Lower lobe of right lung (tissue), 2 donors: ENCODE results near the gene HES3. TPM values are rescaled to one million over a fixed set of nuclear protein-coding genes. Genes with fewer than 3 reads are reported as not detected.

Experiments used
- ATAC-seq, 2 donors: fragments of 200-7000 bp; cut with Tn5 transposase; one replicate each; pipeline ENCODE4 v1.9.1; 2020 to 2022; ENCODE audit warnings: mild to moderate bottlenecking in 2 of 2, moderate library complexity in 2 of 2
- DNase-seq: peaks from one replicate; pipeline ENCODE4 v3.0.0-alpha.2; 2020
- H3K27ac ChIP-seq: fragments of 200-600 bp; one replicate; pipeline ENCODE4 v1.8.0; 2022
- H3K27me3 ChIP-seq: fragments of 200-600 bp; one replicate; pipeline ENCODE4 v1.8.0; 2022; ENCODE audit warnings: low read depth
- H3K36me3 ChIP-seq: fragments of 200-600 bp; one replicate; pipeline ENCODE4 v1.8.0; 2022; ENCODE audit warnings: mild to moderate bottlenecking
- H3K4me1 ChIP-seq: fragments of 200-600 bp; one replicate; pipeline ENCODE4 v1.8.0; 2022
- H3K4me3 ChIP-seq: fragments of 200-600 bp; one replicate; pipeline ENCODE4 v1.8.0; 2022; ENCODE audit warnings: mild to moderate bottlenecking
- H3K9me3 ChIP-seq: fragments of 200-600 bp; one replicate; pipeline ENCODE4 v1.8.0; 2022
- intact Hi-C: fragments of 100-400 bp; cut with DNase I; formaldehyde crosslinking; loops from one replicate; pipeline ENCODE4 v1.11.0; 2022
- total RNA-seq: library from RNA; stranded (reverse); fragmentation: NEBNext Ultra II Directional; extraction: Animal tissue kit (Norgen Biotek cat#: 25700); gene quantifications from one replicate; pipeline ENCODE4 v1.2.1, GENCODE V29; 2021
- TF ChIP-seq, protein P1 (sequence below): fragments of 200-600 bp; IDR thresholded peaks from one replicate; pipeline ENCODE4 v1.8.0; 2022; ENCODE audit warnings: antibody characterized with exemption, mild to moderate bottlenecking
- donor health status: DM: no; HTN: yes; CAD: no; lungs with severe emphysema.

HES3 gene
- total RNA-seq, 1 donor from 2014 or later, result not detected

DNA sequence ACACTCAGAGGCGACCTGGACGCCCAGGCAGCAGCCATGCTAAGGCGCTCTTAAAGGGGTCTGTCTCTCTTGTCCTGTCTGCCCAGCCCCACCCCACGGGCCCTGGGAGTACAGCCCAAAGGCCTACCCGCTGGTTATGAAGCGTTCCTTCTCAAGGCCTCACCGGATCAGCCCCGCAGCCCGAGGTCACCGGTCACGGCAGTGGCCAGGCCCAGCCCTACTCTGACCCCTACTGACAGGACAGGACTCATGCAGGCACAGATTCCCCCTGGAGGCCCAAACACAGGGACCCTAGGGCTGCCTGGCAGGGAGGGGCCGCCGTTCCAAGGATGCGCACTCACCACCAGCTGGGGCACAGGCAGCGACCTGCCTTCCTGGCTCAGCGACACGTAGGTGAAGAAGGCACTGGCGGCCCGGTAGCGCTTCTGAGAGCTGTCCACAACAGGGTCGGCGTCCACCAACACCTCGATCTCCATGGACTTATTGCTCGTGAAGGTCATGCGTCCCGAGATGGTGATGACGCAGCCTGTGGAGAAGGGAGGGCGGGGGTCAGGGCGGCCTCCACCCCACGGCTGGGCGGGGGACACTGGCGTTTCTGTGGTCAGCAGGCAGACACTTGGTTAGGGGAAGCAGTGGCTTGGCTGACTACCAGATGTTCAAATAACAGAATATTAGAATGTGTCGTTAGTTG is 36.9 kb downstream of the HES3 start:
- intact Hi-C loops, result no loop called here
- Histone ChIP-seq H3K36me3 (no peaks in the 10 kb centered on the region), H3K4me1 (peaks cover 6% of the 10 kb centered on the region), H3K4me3 (peak overlapping the region; percentile 37), H3K27me3 (no peaks in the 10 kb centered on the region), H3K27ac (peak overlapping the region; percentile 67), H3K9me3 (no peaks in the 10 kb centered on the region)
- TF ChIP-seq, protein P1, sequence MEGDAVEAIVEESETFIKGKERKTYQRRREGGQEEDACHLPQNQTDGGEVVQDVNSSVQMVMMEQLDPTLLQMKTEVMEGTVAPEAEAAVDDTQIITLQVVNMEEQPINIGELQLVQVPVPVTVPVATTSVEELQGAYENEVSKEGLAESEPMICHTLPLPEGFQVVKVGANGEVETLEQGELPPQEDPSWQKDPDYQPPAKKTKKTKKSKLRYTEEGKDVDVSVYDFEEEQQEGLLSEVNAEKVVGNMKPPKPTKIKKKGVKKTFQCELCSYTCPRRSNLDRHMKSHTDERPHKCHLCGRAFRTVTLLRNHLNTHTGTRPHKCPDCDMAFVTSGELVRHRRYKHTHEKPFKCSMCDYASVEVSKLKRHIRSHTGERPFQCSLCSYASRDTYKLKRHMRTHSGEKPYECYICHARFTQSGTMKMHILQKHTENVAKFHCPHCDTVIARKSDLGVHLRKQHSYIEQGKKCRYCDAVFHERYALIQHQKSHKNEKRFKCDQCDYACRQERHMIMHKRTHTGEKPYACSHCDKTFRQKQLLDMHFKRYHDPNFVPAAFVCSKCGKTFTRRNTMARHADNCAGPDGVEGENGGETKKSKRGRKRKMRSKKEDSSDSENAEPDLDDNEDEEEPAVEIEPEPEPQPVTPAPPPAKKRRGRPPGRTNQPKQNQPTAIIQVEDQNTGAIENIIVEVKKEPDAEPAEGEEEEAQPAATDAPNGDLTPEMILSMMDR, result peak; percentile 38
- peak; percentile 54 to 80 for ATAC-seq
- peak; percentile 84 for DNase-seq

DNA sequence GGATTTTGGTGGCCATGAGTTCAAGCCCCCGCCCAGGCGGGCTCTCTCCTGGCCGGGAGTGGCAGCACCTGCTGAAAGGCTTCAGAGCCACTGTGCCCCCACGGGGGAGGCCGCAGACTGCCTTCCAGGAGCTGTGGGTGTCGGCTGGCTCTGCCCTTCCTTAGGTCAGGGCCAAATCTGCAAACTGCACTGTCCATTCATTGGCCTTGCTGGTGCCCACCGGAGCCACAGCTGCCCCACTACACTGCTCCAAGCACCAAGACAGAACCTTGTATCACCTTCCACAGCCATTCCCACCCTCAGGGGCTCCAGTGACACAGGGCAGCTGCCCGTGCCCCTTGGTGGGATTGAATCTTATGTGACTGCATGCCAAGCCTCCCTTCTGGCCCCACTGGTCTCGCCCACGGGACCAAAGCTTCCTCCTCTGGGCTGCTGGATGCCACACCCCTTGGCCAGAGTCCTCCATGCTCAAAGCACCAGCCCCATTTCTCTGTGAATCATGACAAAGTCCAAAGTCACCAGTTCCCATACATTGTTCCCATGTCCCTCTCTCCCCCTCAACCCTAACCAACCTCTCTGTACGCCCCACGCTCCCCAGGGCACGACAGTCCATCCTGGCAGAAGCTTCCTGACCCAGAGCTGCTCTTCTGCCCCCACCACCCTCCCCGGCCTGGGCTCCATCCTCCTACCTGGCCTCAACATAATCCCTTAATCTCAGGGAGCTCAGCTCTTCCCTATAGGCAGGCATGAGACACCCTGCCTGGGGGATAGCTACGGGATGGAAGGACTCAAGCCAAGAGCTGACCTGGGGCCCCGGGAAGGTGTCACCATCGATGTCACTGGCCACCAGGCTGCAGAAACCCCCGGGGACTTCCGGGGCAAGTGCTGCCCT is 37.8 kb downstream of the HES3 start:
- Histone ChIP-seq H3K27ac (peak overlapping the region; percentile 67), H3K4me1 (no peaks in the 10 kb centered on the region), H3K36me3 (no peaks in the 10 kb centered on the region), H3K27me3 (no peaks in the 10 kb centered on the region), H3K4me3 (no peak overlapping the region), H3K9me3 (no peaks in the 10 kb centered on the region)
- ATAC-seq, result peak; percentile 46 to 63
- TF ChIP-seq, protein P1, result no peak
- intact Hi-C loops, result no loop called here
- DNase-seq, result peak; percentile 69

DNA sequence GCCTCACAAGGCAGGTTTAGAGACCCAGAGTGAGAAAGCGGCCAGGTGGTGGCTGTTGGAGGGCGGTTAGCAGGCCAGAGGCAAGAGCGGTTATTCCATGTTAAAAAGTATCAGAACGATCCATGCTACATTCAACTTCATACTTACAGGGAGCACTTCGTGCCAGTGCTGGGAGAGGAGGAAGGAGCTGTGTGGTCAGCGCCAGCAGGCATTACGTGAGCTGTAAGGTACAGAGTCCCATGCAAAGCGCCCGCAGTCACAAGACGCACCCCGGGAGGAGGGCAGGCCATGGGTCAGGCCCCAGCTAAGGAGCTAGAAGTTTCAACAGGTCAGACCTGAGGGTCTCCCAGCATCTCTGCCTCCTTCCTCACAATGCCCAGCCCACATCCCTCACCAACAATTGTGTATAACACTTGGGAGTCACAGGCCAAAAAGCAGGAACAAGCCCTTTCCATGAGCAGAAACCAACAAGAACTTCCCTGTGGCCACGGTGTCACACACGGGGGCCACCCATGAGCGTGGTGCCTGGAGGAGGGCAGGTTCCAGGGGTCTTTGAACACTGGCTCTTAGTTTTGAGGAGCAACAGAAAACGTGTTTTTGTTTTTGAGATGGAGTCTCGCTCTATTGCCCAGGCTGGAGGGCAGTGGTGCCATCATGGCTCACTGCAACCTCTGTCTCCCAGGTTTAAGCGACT is 38.7 kb downstream of the HES3 start:
- H3K27me3 ChIP-seq, result no peaks in the 10 kb centered on the region
- H3K9me3 ChIP-seq, result no peaks in the 10 kb centered on the region
- TF ChIP-seq, protein P1, result no peak
- intact Hi-C loops, result no loop called here
- DNase-seq (no peak), ATAC-seq (no peak)
- H3K36me3 ChIP-seq, result no peaks in the 10 kb centered on the region
- peaks cover 9% of the 10 kb centered on the region for H3K4me1 ChIP-seq
- H3K4me3 ChIP-seq, result no peak overlapping the region
- H3K27ac ChIP-seq, result peak overlapping the region; percentile 49

DNA sequence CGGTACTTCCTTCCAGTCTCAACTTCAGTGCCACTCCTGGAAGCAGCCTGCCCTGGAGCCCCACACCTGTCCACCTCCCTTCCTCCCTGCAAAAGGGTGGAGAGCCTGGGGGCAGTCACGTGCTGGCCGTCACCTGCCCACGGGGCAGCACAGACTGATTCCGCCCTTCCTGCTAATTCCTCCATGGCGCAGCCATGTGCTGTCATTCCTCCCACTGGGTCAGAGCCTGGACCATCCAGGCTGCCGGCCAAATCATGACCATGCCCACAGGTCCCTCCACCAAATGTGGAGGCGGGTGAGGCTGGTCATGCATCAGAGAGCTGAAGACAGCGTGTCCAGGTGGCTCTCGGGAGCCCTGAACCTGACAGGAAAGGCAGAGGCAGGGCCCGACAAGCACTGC is 41.4 kb downstream of the HES3 start:
- Histone ChIP-seq H3K4me1 (peaks cover 18% of the 10 kb centered on the region), H3K4me3 (no peak overlapping the region), H3K27ac (no peak overlapping the region), H3K9me3 (no peaks in the 10 kb centered on the region), H3K27me3 (no peaks in the 10 kb centered on the region), H3K36me3 (no peaks in the 10 kb centered on the region)
- intact Hi-C loops, result no loop called here
- ATAC-seq, result no peak
- DNase-seq, result no peak
- TF ChIP-seq, protein P1, result no peak

DNA sequence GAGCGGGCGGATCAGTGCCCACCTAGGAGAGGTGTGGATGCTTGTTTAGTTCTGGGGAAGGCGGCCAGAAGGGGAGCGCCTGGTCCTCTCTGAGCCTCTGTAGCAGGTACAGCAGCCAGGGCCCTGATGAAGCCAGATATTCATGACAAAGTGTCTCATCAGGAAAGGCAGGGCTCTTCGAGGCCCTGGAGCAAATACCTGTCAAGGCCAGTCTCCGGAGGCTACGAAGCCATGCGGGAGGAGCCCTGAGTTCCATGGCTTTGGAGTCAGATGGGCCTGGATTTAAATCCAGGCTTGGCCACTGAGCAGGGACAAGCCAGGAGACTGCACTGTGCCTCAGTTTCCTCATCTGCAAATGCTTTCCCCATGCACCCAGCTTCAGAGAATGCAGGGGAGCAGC is 42.3 kb downstream of the HES3 start:
- Histone ChIP-seq H3K36me3 (no peaks in the 10 kb centered on the region), H3K27ac (no peak overlapping the region), H3K27me3 (no peaks in the 10 kb centered on the region), H3K9me3 (no peaks in the 10 kb centered on the region), H3K4me3 (no peak overlapping the region), H3K4me1 (peaks cover 18% of the 10 kb centered on the region)
- TF ChIP-seq, protein P1, result no peak
- ATAC-seq (no peak), DNase-seq (no peak)
- intact Hi-C loops, result no loop called here
